GM12891 (cell line): ENCODE measurements around the gene COL8A2.

Source experiments
- POLR2A ChIP-seq: IDR thresholded peaks from 2 replicates; pipeline ENCODE4 v1.6.1; 2011; ENCODE audit warnings: low read depth, low read length, control low read depth
- POLR2AphosphoS5 ChIP-seq: IDR thresholded peaks from 2 replicates; pipeline ENCODE4 v1.6.1; 2011; ENCODE audit warnings: low read depth, low read length, control low read depth
- SPI1 ChIP-seq: IDR thresholded peaks from 2 replicates; pipeline ENCODE4 v1.6.1; 2011; ENCODE audit warnings: low read depth, low read length, control low read depth
- TAF1 ChIP-seq: IDR thresholded peaks from 2 replicates; pipeline ENCODE4 v1.6.1; 2011; ENCODE audit warnings: low read depth, low read length, control low read depth

DNA sequence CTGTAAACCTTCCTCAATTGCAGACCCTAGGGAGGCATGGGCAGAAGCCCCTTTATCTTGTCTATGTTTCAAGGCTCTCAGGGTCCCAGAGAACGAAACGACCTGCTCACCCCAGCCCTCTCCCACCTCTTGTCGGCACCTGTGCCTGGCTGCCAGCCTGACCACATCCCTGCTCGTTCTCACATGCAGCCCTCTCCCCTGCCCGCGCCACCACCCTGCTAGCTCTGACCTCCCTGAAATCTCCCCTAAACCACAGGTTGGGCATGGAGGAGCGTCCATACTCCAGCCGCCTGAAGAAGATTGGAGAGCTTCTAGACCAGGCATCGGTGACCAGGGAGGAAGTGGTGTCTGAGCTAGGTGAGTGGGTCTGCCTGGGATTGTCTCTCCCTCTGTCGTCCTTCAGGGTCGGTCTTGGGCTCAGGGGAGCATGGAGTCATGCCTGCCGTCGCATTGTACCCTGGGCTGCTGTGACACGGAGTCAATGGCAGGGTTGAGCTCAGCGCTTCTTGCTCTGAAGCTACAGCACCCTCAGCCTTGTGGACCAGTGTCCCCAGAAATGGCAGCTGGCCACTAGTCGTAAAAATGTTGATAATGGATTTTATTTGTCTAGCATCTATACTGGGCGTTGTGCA is 32.7 kb downstream of the COL8A2 start:
- TF ChIP-seq TAF1, result no peak
- TF ChIP-seq POLR2AphosphoS5, result no peak
- no peak for TF ChIP-seq POLR2A
- TF ChIP-seq SPI1, result no peak
